SHP77 (cell line): ENCODE results near the gene CDH13.

Experiments
- DNase-seq, 2 experiments: peaks; one replicate each; lab custom pipeline; 2025; lab: John Stamatoyannopoulos, UW

The CDH13 gene

DNA sequence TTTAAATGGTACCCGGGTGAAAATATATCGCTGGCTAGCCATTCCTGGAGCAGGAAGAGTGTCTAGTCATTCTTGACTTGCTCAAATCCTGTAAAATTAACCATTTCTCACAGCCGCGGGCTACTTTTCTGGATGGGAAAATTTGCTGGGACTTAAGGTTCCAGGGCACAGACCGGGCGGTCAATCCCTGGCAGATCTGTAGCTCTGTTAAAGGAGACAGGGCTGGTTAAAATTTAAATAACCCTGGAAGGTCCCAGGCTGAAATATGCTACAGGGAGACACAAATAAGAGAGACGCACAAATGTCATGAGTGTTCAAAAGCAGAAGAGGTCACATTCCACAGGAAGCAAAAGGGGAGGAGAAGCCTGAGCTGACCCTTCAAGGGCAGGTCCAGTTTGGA is 951.4 kb downstream of the CDH13 start:
- no peak for DNase-seq

DNA sequence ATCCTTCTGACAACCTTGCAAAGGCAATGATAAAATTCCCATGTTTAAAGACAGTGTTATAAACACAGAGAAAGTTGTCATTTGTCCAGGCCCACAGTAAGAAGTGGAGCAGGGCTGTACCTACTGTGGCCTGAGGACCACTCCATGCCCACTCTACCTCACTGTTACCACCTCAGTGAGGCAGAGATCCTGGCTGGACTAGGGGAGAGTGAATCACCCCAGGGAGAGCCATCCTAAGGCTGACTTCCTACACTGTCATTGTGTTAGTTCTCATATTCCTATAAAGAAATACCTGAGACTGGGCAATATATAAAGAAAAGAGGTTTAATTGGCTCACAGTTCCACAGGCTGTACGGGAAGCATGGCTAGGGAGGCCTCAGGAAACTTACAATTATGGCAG is 952.3 kb downstream of the CDH13 start:
- no peak for DNase-seq

DNA sequence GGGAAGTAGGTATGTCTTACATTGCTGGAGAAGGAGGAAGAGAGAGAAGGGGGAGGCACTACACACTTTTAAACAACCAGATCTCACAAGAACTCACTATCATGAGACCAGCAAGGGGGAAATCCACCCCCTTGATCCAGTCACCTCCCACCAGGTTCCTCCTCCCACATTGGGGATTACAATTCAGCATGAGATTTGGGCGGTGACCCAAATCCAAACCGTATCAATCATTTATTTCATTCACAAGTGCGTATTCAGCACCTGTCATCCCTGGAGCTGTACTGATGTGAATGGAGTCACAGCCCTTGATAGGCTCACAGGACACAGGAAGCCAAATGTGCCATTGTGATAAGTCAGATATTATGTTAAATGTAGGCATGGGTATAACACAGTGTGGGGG is 952.7 kb downstream of the CDH13 start:
- DNase-seq, result no peak

DNA sequence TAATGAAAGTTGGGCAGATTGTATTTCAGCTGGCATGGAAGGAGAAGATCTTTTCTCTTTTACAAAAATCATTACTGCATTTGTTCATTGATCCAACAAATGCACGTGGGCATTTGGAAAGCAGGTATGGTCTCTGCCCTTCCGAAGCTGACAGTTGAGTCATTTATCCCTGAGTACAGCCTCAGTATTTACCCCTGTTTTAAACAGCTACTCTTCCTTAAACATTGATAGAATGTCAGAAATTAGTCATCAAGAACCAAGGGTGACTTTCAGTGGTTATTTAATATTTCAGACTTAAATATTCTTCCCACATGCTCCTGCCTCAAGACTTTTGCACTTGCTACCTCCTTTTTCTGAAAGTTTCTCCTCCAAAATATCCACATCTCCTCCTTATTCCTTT is 954.3 kb downstream of the CDH13 start:
- no peak for DNase-seq

DNA sequence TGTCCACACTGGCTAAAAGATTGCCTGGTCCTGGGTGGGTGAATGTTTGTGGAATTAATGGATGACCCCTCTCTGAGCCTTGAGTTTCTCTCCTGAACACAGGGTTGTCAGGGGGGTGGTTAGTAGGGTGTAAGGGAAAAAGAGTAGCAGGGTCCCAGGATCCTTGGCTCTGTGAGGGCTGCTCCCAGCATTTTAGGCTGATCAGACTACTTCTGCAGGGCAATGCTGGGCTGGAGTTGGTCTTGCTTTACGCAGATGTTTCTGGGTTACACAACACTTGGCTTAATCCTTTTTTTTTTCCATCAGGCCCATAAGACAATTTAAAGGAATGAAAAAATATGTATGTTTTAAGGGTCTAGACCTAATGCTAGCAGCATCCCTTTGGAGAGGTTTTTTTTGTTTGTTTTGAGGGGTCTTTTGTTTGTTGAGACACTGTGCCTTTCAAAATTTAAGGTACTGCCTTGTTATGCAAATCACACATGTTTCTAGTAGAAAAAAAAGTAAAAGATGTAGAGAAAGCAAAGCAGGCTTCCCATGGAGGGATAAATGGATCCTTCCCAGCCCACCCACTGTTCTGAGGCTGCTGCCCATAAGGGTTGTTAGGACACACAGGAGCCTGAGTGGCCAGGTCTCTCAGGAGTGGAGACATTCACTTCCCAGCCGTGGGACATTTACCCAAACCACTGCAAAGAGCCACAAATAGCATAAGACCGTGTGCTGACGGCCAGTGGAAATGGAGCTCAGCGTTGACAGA is 955.4 kb downstream of the CDH13 start:
- DNase-seq, result no peak

DNA sequence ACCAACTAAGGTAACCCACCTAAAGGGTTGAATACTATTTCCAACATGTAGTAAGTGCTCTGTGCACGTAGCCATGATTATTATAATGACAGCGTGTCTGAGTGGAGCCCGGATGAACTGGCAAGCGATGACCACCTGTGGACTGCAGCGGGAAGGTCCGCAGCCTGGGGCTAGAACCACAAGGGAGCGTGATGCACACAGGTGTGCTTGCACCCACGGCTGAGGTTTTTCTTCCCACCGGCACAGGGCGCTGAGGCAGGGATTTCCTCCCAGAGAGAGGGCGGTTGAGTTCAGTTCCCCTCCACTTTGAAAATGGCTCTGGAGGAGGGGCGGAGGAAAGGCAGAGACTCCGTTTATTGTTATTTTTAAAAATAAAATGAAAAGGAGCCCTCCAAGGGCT is 959.3 kb downstream of the CDH13 start:
- no peak for DNase-seq

DNA sequence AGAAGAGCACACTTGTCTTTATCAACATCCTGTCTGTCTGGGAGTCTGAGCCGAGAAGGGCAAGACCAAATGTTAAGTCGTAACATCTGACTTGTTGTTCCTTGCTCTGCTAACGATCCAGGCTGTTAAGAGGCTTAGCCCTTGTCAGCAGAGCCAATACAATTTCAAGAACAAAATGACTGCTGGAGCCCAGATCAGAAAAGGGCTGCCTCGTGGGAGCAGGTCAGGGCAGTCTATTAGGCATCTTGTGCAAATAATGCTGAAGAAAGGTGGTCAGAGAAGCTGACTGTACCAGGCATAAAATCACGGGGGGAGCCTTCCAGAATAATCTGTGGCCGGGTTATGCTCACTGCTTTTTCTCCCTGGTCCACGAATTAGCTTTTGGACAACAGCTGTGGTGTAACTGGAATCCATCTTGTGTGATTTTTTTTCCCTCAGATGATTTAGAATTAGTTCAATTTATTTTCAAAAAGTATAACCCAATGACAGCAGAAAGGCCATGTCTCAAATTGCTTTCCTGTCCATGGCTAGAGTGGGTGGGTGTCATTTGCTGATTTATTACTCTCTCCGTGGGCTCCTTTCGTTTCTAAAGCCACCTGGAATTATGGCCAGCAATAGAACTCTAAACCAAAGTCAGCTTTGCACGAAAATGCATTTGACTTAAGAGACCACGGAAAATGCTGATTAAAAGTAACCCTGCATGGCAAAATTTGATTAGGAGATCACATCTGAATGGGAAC is 959.9 kb downstream of the CDH13 start:
- no peak for DNase-seq

DNA sequence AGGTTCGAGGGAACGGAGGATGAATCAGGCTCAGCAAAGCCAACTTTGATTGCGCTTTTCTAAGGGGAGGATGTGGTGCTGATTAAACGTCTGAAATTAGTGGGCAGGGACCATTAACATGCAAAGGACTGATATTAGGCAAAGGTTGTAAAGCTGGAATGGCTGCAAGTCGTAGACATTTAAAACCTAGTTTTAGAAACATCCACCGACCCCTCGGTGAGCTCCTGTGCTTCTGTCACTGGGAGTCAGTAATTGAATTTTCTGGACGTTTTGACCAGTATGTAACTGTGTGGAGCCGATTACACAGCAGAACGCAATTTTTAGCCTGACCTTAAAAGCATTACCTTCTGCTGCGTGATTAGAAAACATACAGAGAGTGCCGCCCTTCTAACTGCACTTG is 960.4 kb downstream of the CDH13 start:
- DNase-seq, result no peak

DNA sequence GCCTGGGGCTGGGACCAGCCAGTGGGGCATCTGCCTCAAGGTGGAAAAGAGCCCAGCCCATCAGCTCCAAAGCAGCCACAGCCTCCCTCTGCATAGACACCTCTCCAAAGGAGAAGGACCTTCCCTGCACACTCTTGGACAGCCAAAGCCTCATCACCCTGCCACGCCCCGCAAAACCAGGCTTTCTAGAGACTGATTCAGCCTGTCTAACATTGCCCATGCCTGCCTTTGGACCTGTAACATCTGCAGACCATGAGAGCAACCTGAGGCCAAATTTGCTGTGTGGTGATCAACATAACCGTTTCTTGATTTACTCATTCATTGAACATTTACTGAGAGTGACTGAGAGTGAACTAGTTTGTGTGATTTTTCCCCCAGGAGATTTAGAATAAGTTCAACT is 961.3 kb downstream of the CDH13 start:
- no peak for DNase-seq

DNA sequence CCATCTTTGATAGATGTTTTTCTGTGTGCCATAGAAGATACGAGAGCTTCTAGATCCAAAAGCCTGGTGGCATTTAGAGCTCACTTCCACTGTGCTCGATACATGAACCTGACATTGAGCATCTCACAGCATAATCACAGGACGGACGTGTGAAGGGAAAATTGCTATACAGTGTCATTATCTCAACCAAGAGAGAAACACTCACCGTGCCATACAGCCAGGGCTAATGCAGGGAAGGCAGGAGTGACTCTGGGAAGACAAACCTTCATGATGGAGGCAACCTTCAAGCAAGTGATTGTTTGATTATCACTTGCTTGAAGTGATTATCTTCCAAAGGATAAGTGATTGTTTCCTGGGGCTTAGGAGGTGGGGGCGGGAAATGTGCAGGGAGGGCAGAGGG is 962.8 kb downstream of the CDH13 start:
- no peak for DNase-seq

DNA sequence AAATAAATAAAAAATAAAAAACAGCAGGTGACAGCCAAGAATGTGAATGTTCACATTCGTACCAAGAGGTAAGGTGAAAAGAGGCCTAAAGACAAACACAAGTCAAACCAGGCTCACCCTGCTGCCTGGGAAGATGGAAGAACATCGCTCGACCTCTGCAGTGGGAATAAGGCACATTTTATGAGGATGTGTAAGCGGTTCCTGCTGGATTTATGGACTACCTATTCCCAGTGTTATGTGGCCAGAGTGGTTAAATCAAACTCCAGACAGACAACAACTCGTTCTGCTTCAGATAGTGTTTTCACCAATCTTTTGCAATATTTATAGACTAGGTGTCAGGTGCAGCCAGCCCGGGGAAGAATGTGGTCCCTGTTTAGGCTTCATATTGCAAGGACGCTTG is 966.0 kb downstream of the CDH13 start:
- no peak for DNase-seq

DNA sequence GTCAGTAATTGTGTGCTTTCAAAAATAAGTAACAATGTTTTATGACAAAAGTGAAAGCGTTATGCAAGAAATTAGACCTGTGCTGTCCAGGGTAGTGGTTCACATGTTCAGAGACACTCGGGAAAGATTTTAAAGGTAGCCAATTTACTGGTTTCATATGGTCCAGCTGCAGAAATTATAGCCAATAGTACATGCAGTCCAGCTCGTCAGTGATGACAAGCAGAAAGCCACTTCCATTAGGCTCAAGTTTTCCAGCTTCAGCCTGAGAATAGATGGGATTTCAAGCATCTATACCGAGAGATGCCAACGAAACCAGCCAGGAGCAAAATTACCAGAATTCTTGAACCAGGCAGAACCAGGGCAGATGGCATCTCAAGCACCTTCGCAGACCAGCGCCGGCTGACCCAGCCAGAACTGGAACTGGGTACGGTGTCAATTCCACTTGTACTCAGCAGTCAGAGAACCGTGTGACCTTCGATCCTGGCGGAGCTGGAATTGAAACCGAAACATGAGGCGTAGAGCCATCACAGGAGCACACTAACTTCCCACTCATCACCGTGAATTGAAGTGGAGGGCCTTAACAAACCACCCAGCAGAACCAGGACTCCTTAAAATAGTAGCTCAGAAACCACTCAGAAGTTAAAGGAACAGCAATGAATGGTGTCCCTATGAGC is 973.2 kb downstream of the CDH13 start:
- DNase-seq, result no peak

DNA sequence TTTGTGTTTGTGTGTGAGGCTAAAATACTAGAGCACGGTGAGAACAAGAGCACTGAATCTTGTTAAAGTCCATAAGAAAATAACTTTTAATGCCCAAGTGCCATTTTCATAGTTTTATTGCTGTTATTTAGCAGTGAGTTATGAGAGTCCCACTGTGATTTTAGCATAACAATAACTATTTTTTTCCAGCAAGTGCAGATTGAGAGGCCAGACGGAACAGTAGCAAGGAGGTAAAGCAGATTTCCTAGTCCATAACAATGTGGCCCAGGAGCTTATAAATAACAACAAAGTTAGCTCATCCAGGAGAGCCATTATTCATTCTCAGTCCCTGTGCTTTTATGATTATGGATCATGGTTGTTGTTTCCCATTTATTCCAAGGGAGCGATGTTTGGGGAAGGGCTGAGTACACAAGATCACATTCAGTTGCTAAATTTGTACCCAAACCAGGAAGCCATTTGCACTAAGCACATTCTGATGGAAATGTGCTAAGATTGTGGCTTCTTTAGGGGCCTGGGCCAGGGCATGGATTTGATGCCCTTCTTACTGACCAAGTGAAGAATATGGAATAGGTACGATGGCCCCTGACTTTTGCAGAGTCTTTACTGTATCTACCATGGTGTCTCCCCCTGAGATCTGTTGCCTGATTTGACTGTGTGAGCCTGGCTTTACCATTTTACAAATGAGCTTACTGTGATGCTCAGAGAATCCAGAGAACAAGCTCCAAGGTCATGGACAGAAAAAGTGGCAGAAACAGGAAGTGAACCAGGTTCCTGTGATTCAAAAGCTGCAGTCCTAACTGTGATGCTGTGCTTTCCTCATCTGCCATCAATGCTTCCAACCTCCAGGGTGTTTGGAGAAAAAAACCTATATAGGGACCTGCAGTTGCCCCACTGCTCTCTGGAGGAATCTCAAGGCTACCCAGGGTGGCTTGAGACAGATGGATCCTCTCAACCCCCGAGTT is 976.3 kb downstream of the CDH13 start:
- no peak for DNase-seq

DNA sequence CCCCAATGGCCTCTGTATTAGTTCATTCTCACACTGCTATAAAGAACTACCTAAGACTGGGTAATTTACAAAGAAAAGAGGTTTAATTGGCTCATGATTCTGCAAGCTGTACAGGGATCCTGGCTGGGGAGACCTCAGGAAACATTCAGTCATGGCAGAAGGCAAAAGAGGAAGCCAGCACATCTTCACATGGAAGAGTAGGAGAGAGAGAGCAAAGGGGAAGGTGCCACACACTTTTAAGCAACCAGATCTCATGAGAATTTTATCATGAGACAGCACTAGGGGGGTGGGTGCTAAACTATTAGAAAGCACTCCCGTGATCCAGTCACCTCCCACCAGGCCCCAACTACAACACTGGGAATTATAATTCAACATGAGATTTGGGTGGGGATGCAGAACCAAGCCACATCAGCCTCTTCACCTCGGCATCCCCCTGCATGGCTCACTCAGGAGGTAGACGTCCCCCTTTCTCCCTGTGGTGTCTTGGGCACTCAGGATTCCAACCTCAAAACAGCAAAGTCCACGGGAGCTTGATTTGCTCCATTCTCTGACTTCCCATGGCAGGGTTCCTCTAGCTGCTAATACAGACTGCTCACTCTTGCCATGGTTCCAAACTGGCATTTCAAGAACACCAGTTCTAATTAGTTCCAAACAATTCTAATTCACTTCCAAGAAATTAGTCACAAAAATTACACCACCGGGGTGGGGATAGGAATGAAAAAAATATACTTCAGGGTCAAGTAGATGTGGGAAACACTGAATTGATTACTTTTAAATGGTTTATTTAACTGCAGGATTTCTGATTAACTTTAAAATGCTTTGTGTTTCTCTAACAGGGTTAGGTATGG is 977.2 kb downstream of the CDH13 start:
- DNase-seq, result no peak

DNA sequence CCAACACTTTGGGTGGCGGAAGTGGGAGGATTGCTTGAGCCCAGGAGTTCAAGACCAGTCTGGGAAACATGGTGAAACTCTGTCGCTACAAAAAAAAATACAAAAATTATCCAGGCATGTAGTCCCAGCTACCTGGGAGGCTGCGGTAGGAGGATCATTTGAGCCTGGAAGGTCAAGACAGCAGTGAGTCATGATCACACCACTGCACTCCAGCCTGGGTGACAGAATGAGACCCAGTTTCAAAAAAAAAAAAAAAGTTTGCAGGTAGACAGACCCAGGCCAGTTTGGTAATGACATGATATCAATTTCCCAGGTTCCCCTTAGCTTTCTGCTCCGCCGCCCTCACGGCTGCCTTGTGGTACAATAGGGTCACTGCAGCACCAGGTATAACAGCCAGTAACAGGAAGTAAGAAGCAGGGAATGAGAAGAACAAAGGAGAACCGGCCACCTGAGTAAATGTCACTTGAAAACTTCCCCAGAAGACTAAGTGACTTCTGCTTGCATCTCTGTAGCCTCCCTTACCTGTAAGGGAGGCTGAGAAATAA is 979.8 kb downstream of the CDH13 start:
- peak in 1 of 2 experiments; percentile 9 for DNase-seq

DNA sequence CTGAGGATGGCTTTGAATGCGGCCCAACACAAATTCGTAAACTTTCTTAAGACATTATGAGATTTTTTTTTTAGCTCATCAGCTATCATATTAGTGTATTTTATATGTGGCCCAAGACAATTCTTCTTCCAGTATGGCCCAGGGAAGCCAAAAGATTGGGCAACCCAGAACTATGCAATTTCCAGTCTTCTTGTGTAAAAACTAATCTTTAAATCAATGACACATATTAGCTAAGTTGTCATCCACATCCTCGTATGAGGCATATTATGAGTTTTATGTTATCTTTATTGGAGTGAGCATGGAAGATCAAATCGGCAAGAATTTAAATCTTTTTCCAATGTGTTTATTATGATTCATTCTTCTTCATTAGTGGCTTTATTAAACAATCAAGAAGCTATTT is 982.4 kb downstream of the CDH13 start:
- DNase-seq, result no peak

DNA sequence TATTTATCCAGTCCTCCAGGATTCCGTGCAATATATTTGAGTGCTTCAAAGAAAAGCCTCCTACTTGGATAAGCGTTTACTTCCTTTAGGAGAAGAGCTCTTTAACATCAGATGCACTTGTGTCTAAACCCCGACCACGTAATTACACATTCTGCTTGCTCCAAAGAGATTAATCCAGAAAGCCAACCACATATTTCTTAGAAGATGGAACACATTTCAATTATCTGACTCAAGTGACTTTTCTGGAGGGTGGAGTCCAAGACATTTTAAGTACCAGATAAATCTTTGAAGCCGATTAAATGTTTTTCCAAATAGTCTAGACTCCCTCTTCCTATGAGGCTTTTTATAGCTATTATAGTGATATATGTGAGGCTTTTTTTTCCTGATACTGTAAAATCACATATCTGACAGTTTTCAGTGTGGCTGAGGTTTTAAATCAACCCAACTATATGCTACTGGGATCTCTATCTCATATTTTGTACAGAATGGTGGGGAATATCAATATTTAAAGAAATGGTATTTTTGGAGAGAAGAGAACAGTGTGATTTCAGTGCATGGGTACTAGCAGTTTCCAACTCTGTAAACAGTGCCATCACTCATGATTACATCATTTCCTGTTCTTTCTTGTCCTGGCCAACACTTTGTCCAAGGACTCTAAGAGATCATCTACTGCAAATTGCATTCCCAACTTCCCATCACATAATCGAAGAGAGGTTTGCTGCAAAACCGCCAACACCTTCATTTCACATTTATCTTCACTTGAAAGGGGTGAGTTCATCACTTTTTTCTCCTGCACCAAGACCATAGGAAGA is 988.6 kb downstream of the CDH13 start:
- no peak for DNase-seq

DNA sequence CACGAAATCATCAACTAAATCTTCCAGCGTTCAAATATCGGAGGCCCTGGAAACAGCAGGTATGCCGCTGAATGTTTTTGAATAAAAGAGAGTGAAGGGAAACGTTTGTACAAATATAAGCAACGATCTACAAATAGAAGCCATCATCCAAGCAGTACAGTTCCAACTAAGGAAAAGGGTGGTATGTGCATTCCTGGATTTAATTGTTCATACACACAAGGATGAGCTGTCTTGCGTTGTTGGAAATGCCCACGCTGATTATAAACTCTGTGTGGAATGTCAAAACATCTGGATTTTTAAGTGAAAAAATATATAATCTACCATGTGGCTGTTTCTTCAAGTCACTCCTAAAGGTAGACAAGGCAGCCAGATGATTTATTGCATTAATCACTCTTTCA is 989.2 kb downstream of the CDH13 start:
- no peak for DNase-seq

DNA sequence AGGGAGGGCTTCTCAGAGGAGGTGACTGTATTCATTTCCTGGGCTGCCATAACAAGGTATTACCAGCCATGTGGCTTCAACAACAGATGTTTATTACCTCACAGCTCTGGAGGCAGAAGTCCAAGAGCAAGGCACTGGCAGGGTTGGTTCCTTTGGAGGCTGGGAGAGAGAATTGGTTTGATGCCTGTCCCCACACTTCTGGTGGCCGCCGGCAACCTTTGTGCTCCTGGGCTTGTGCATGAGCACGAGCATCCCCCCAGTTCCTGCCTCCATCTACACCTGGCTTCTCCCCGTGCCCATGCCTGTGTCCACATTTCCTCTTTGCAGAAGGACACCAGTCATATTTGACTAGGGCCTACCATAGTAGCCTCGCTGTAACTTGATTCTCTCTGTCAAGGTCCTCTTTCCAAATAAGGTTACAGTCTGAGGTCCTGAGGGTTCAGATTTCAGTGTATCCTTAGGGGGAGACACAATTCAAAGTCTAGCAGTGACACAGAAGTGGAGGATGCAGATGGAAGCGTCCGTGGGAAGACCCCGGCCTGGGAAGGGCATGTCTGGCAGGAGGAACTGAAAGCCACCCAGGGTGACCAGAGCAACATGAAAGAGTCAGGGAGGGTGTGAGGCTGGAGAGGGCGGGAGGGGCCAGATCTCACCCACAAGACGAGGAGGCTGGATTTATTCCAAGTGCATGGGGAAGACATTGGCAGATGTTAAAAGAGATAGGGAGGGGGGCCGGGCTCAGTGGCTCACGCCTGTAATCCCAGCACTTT is 992.8 kb downstream of the CDH13 start:
- DNase-seq, result no peak
